GM12872 (cell line): Measurements from ENCODE around the gene GRID1.

Experiments used
- TF ChIP-seq, protein P1 (sequence below): IDR thresholded peaks from 3 replicates; pipeline ENCODE4 v1.5.1; 2011; ENCODE audit warnings: low read depth, mild to moderate bottlenecking, low read length, moderate library complexity; ENCODE audit not compliant: insufficient read depth

Gene GRID1

GRCh38 chr10:86234541-86235270 is 131.9 kb downstream of the GRID1 start:
- TF ChIP-seq, protein P1, sequence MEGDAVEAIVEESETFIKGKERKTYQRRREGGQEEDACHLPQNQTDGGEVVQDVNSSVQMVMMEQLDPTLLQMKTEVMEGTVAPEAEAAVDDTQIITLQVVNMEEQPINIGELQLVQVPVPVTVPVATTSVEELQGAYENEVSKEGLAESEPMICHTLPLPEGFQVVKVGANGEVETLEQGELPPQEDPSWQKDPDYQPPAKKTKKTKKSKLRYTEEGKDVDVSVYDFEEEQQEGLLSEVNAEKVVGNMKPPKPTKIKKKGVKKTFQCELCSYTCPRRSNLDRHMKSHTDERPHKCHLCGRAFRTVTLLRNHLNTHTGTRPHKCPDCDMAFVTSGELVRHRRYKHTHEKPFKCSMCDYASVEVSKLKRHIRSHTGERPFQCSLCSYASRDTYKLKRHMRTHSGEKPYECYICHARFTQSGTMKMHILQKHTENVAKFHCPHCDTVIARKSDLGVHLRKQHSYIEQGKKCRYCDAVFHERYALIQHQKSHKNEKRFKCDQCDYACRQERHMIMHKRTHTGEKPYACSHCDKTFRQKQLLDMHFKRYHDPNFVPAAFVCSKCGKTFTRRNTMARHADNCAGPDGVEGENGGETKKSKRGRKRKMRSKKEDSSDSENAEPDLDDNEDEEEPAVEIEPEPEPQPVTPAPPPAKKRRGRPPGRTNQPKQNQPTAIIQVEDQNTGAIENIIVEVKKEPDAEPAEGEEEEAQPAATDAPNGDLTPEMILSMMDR, result no peak

- TF ChIP-seq, protein P1, result no peak
Measured at GRCh38 chr10:86234107-86234506, 132.5 kb downstream of the GRID1 start.

GRCh38 chr10:86233131-86233530 is 133.5 kb downstream of the GRID1 start:
- TF ChIP-seq, protein P1, result no peak

GRCh38 chr10:86232644-86233043 is 134.0 kb downstream of the GRID1 start:
- TF ChIP-seq, protein P1, result no peak

- TF ChIP-seq, protein P1, result no peak
Measured at GRCh38 chr10:86231796-86232560, 134.6 kb downstream of the GRID1 start.

- TF ChIP-seq, protein P1, result no peak
Measured at GRCh38 chr10:86230557-86231180, 135.9 kb downstream of the GRID1 start.
